Upper lobe of left lung (tissue), 6 donors: ENCODE data around the gene RBM34. TPM values are rescaled to one million over a fixed set of nuclear protein-coding genes. Genes with fewer than 3 reads are reported as not detected.

Experiments used
- ATAC-seq, 2 donors: fragments of 200-7000 bp; cut with Tn5 transposase; one replicate each; pipeline ENCODE4 v1.9.1; 2022; ENCODE audit warnings: mild to moderate bottlenecking in 2 of 2, moderate library complexity in 2 of 2; ENCODE audit not compliant: low FRiP score in 2 of 2
- DNase-seq, 2 donors: peaks; one replicate each; pipeline ENCODE4 v3.0.0-alpha.2; 2019 to 2020
- H3K27ac ChIP-seq, 4 donors: fragments of 200-600 bp; sonication (generic); one replicate each; pipeline ENCODE4 v1.5.1; 2016 to 2019
- H3K27me3 ChIP-seq, 4 donors: fragments of 200-600 bp; sonication (generic); one replicate each; pipeline ENCODE4 v1.5.1; 2017 to 2019
- H3K36me3 ChIP-seq, 4 donors: fragments of 200-600 bp; sonication (generic); one replicate each; pipeline ENCODE4 v1.5.1; 2016 to 2019
- H3K4me1 ChIP-seq, 4 donors: fragments of 200-600 bp; sonication (generic); one replicate each; pipeline ENCODE4 v1.5.1; 2018 to 2019
- H3K4me3 ChIP-seq, 4 donors: fragments of 200-600 bp; sonication (generic); one replicate each; pipeline ENCODE4 v1.5.1; 2017 to 2019; ENCODE audit warnings: mild to moderate bottlenecking in 2 of 4, moderate library complexity in 1 of 4
- H3K9me3 ChIP-seq, 4 donors: fragments of 200-600 bp; sonication (generic); one replicate each; pipeline ENCODE4 v1.5.1; 2018 to 2019
- CTCF ChIP-seq, 6 experiments: fragments of 450-650 bp in 4 of 6; fragments of 200-600 bp in 2 of 6; sonication (generic) in 2 of 6; IDR thresholded peaks; one replicate each; pipeline ENCODE4 v1.5.1; 2016 to 2019; ENCODE audit warnings: antibody characterized with exemption in 6 of 6
- EP300 ChIP-seq, 4 donors: sonication (generic); formaldehyde crosslinking; IDR thresholded peaks; one replicate each; pipeline ENCODE4 v1.5.1; 2017; ENCODE audit warnings: antibody characterized with exemption in 4 of 4, control low read depth in 2 of 4
- POLR2A ChIP-seq, 4 donors: fragments of 450-650 bp; IDR thresholded peaks; one replicate each; pipeline ENCODE4 v1.5.1; 2016 to 2017; ENCODE audit warnings: antibody characterized with exemption in 4 of 4, mild to moderate bottlenecking in 2 of 4
- POLR2AphosphoS5 ChIP-seq, 2 donors: sonication (generic); formaldehyde crosslinking; IDR thresholded peaks; one replicate each; pipeline ENCODE4 v1.5.1; 2017; ENCODE audit warnings: antibody characterized with exemption in 2 of 2
- WGBS, 2 donors: methylation state at CpG; one replicate each; pipeline ENCODE4 v1.1.5; 2017 to 2018; 5-methylcytosine and 5-hydroxymethylcytosine counted together
- total RNA-seq, 6 donors: library from RNA; depleted of rRNA in 4 of 6; stranded (reverse); fragments of >200 nt in 4 of 6; gene quantifications; one replicate each; pipeline versions ENCODE4 v1.1.0 to v1.2.1, GENCODE V29; 2016 to 2021
- donor health status: DM: no; HTN: no; CAD: no; lungs with moderate emphysema.
- donor health status: DM: no; HTN: yes; CAD: no; lungs with severe emphysema.

Gene RBM34
- total RNA-seq, 6 donors from 2014 or later: 17.3 to 61.0 (median 35.0) TPM

DNA sequence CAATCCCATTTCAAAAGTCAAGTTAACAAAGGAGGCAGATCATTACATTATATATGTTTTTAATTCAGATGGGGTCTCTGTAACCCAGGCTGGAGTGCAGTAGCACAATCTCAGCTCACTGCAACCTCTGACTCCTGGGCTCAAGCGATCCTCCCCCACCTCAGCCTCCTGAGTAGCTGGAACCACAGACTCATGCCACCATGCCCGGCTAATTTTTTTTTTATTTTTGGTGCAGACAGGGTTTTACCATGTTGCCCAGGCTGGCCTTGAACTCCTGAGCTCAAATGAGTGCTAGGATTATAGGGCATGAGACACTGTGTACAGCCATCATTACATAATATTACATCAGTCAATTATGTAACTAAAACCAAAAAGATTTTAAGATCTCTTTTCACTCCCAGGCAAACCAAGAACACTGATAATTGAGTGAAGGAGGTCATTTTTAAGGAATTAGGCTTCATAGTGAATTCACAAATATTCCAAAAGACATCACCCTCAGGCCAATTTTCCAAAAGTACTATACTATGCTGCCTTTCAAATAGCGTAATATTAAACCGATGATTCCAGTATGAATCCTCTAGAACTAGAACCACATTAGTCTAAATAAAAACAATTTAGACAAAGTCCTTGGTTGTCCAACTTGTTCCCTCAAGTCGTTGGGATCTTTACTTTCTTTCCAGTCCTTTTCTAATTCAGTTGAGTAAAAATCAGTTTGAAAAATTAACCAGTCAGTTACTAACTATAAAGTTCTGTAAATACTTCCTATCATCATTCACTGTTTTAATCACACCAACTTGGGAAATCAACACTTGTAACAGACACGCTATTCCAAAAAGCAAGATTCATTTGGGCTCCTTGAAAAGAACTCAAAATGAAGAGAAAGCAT lies 48.5 kb downstream of the RBM34 start:
- ATAC-seq (no peak), DNase-seq (no peak)
- H3K27ac ChIP-seq: no peak overlapping the region
- no peaks in the 10 kb centered on the region for H3K27me3 ChIP-seq
- TF ChIP-seq CTCF (IDR thresholded peaks at IDR 0.05): no peak
- no peak overlapping the region for H3K4me3 ChIP-seq
- H3K9me3 ChIP-seq: no peaks in the 10 kb centered on the region
- no peaks in the 10 kb centered on the region for H3K4me1 ChIP-seq
- H3K36me3 ChIP-seq: peaks cover 18 to 89% (median 62%) of the 10 kb centered on the region in 4 donors
- WGBS, 2 donors: 91 to 93% methylated on average over 6 of the region's 6 CpGs

DNA sequence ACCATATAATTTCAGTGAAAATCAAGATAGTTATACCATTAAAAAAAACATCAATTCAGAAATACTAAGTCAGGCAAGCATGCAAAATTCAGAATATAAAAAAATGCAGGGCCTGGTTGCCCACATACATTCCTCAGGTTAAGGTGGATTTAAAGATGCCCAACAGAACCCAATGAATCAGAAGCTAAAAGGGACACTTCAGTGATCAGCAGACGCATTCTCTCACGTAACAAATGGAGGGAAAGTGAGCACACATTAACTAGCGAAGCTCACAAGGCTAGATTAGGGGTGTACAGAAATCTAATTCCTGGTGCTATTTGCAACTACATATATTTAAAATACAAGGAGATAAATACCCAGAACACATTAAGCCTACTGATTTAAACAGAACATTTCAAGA lies 49.9 kb downstream of the RBM34 start:
- H3K9me3 ChIP-seq: no peaks in the 10 kb centered on the region
- H3K4me3 ChIP-seq: no peak overlapping the region
- WGBS, 2 donors: 93% methylated on average over 3 of the region's 3 CpGs
- H3K27ac ChIP-seq: no peak overlapping the region
- ATAC-seq (no peak), DNase-seq (no peak)
- no peaks in the 10 kb centered on the region for H3K27me3 ChIP-seq
- TF ChIP-seq CTCF (IDR thresholded peaks at IDR 0.05): no peak
- H3K4me1 ChIP-seq: no peaks in the 10 kb centered on the region
- H3K36me3 ChIP-seq: peaks cover 18 to 79% (median 60%) of the 10 kb centered on the region in 4 donors

GRCh38 chr1:235108876-235109275 lies 52.2 kb downstream of the RBM34 start:
- ATAC-seq: no peak
- Histone ChIP-seq H3K36me3 (peaks cover 8 to 59% (median 49%) of the 10 kb centered on the region in 4 donors), H3K27ac (no peak overlapping the region), H3K27me3 (no peaks in the 10 kb centered on the region), H3K4me3 (no peak overlapping the region), H3K4me1 (peaks cover 7 to 10% (median 8%) of the 10 kb centered on the region in 4 donors), H3K9me3 (no peaks in the 10 kb centered on the region)
- no peak for DNase-seq
- TF ChIP-seq EP300 (IDR thresholded peaks at IDR 0.05): no peak
- TF ChIP-seq CTCF (IDR thresholded peaks at IDR 0.05): no peak
- TF ChIP-seq POLR2AphosphoS5 (IDR thresholded peaks at IDR 0.05): no peak
- no peak for TF ChIP-seq POLR2A (IDR thresholded peaks at IDR 0.05)
- WGBS, 2 donors: 92 to 96% methylated on average over 11 of the region's 11 CpGs

DNA sequence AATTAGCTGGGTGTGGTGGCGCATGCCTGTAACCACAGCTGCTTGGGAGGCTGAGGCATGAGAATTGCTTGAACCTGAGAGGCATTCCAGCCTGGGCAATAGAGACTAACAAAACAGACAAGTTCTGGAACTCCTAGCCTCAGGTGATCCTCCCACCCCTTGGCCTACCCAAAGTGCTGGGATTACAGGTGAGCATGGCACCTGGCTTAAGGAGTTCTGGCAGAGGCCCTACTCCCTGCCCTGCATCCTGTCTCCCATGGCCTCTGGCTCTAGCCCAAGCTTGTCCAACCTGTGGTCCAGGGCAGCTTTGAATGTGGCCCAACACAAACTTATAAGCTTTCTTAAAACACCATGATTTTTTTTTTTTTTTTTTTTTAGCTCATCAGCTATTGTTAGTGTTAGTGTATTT lies 52.9 kb downstream of the RBM34 start:
- 89 to 91% methylated on average over 1 of the region's 1 CpG for WGBS, 2 donors
- H3K36me3 ChIP-seq: peaks cover 2 to 52% (median 43%) of the 10 kb centered on the region in 4 donors
- no peak for DNase-seq

More for the DNA sequence above, 52.9 kb downstream of the RBM34 start:
- Histone ChIP-seq H3K27ac (no peak overlapping the region), H3K4me1 (peaks cover 9 to 11% (median 10%) of the 10 kb centered on the region in 4 donors), H3K9me3 (no peaks in the 10 kb centered on the region), H3K27me3 (no peaks in the 10 kb centered on the region), H3K4me3 (no peak overlapping the region)
- TF ChIP-seq EP300 (IDR thresholded peaks at IDR 0.05) (no peak), CTCF (IDR thresholded peaks at IDR 0.05) (no peak), POLR2A (IDR thresholded peaks at IDR 0.05) (no peak), POLR2AphosphoS5 (IDR thresholded peaks at IDR 0.05) (no peak)
- no peak for ATAC-seq
